Ovary (tissue), 3 donors: ENCODE results near the gene LRRC8E.

Source experiments
- CTCF ChIP-seq, 3 donors: fragments of 450-650 bp in 2 of 3; fragments of 200-600 bp in 1 of 3; IDR thresholded peaks; one replicate each; pipeline versions ENCODE4 v1.5.1 to v1.8.0; 2016 to 2022; ENCODE audit warnings: antibody characterized with exemption in 3 of 3, mild to moderate bottlenecking in 1 of 3
- EP300 ChIP-seq: sonication (generic); formaldehyde crosslinking; IDR thresholded peaks from one replicate; pipeline ENCODE4 v1.6.1; 2017; ENCODE audit warnings: antibody characterized with exemption
- donor health status: DM: no; HTN: no; CAD: no.

GRCh38 chr19:7858109-7858770, 30.1 kb upstream of the LRRC8E start:
- TF ChIP-seq CTCF (IDR thresholded peaks at IDR 0.05) (no peak), EP300 (no peak)
